HG03439 (cell line): ENCODE data around the gene BCAT1.
"Not testable (repeated sequence)": the region's sequence is repeated elsewhere in the genome, so short reads cannot be mapped to it uniquely, and the experiment has no call there.

Experiments used
- ATAC-seq: cut with Tn5 transposase; IDR thresholded peaks from one replicate; pipeline ENCODE4 v1.9.1; 2021; ENCODE audit warnings: mild to moderate bottlenecking, moderate library complexity; ENCODE audit not compliant: unreplicated experiment

Gene BCAT1

GRCh38 chr12:24928533-24929306 lies 20.2 kb downstream of the BCAT1 start:
- ATAC-seq, result not testable (repeated sequence)

DNA sequence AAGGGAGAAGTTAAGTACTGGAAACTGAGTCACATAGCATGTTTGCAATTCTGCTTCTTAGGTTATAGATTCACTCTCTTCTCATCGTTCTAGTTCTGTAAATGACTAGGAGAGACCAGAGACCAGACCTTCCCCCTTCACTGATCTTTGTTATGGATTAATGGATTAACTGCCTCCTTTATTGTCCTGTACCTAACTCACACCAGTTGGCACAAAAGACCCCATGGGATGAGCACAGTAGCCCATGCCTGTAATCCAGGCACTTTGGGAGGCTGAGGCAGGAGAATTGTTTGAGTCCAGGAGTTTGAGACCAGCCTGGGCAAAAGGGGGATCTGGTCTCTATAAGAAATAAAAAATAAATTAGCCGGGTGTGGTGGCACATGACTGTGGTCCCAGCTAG lies 20.8 kb downstream of the BCAT1 start:
- no peak for ATAC-seq

- not testable (repeated sequence) for ATAC-seq
Measured at GRCh38 chr12:24926080-24926479, 22.8 kb downstream of the BCAT1 start.

DNA sequence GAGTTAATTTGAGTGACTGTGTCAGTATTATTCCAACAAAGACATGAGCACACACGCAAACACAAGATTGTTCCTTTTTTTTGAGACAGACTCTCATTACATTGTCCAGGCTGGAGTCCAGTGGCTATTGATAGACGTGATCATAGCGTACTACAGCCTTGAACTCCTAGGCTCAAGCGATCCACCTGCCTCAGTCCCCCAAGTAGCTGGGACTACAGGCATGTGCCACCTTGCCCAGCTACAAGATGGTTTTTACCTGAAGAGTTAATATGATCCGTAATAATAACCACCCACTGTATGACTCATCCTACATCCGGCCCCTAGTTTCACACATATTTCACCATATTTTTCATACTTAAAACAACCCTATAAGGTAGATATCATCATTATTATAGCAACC lies 26.8 kb downstream of the BCAT1 start:
- ATAC-seq, result no peak

DNA sequence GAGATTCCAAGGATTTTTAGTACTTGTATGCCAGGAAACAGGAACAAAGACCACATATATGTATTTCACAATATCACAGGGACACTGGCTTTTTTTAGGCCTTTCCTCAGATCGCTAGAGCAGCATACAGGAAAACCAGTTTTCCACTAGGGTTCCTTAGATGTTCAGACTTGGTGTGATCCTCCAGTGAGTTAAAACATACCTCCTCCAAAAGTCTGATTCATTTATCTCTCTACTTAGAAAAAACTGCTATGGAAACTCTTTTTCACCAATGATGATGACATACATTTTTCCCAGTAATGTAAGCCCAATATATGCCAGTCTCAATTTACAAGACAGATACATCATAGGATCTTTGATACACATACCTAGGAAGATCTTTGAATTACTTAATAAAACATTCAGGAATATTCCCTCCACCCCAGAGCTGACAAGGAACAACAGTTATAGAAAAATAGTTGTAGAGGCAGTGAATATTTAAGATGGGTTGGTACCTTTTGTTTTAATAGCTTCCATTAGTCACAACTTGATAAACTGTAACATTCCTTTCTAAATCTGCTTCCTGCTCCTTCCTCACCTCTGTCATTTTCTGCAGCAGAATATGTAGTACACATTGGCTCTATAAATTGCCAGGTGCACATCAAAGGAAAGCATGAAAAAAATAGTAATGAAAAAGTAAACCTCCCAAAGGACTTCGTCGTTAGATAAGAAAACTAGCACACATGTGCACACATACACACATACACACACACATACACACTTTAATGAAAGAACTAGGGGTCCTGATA lies 27.5 kb downstream of the BCAT1 start:
- ATAC-seq, result no peak

- ATAC-seq, result no peak
Measured at GRCh38 chr12:24920141-24920540, 28.8 kb downstream of the BCAT1 start.

- ATAC-seq, result no peak
Measured at GRCh38 chr12:24919346-24920001, 29.4 kb downstream of the BCAT1 start.

- ATAC-seq, result no peak
Measured at GRCh38 chr12:24918596-24918995, 30.3 kb downstream of the BCAT1 start.

DNA sequence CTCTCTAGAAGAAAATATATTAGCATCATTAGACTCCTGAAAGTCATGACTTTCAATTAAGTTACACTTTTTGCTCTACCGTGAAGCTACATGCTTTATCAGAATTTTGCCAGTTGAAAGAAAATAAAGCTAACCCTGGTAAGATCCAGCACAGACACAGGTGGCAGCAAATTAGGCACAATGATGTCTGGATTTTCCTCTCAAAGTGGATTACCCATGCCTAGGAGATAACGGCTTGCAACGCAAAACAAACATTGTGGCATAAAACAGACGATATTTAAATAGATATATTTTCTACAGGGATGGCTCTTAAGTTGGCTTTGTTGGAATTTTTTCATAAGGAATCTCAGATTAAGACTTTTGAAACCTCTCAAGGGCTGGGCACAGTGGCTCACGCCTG lies 33.4 kb downstream of the BCAT1 start:
- ATAC-seq, result no peak

GRCh38 chr12:24913953-24914352 lies 34.9 kb downstream of the BCAT1 start:
- no peak for ATAC-seq

GRCh38 chr12:24913130-24913529 lies 35.8 kb downstream of the BCAT1 start:
- no peak for ATAC-seq

DNA sequence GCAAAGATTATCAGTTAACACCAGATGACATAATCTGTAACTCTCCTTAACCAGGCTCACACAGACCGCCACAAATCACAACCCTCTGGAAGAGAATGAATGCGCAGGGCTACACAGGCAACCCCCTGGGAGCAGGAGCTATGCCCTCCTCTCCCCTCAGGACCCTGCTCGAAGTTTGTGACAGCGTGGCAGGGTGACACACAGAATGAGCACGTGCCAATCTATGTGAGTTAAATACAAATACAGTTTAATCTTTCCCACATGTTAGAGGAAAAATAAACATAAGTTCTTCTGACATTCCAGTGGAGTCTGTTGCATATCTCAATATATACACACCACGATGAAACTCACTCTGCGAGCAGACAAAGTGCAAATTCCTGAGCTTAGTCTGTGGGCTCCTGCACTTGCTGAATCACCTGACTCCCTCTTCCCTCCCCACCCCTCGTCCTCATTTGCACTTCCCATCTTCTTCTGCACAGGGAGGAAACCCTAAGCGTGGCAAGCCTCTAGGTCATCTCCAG lies 37.6 kb downstream of the BCAT1 start:
- no peak for ATAC-seq

DNA sequence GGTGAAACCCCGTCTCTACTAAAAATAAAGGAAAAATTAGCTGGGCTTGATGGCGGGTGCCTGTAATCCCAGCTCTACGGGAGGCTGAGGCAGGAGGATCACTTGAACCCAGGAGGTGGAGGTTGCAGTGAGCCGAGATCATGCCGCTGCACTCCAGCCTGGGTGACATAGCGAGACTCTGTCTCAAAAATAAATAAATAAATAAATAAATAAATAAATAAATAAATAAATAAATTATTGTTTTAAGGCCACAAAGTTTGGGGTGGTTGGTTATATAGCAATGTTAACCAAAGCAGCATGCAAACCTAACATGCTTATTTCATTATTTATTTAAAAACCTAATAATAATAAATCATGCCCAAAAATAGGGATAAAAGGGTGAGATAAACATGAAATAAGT lies 38.7 kb downstream of the BCAT1 start:
- not testable (repeated sequence) for ATAC-seq

DNA sequence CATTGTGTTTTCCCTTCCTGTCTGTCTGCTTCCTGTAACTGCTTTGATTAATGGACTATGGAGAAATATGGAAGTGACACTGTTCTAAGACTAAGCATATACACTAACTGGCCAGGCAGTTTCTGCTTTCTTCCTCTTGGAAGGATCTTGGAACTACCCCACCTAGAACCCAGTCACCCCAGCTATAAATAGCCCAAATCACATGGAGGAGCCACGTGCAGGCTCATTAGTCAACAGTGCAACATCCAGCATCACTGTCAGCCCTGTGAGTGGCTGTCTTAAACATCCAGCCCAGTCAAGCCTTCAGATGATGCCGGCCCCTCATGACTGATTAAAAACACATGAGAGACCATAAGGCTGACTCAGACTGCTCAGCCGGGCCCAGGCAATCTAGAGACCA lies 39.2 kb downstream of the BCAT1 start:
- no peak for ATAC-seq

- ATAC-seq, result no peak
Measured at GRCh38 chr12:24907464-24907863, 41.4 kb downstream of the BCAT1 start.

- no peak for ATAC-seq
Measured at GRCh38 chr12:24906141-24906540, 42.8 kb downstream of the BCAT1 start.

- ATAC-seq, result no peak
Measured at GRCh38 chr12:24905431-24905830, 43.5 kb downstream of the BCAT1 start.

- ATAC-seq, result no peak
Measured at GRCh38 chr12:24904871-24905270, 44.0 kb downstream of the BCAT1 start.

- no peak for ATAC-seq
Measured at GRCh38 chr12:24903329-24904088, 45.4 kb downstream of the BCAT1 start.

GRCh38 chr12:24902511-24903328 lies 46.2 kb downstream of the BCAT1 start:
- peak; percentile 52 for ATAC-seq
